Mesendoderm (in vitro differentiated cells): Measurements from ENCODE around the gene PCBD2.

Experiments used
- DNase-seq: peaks from one replicate; pipeline ENCODE4 v3.0.0; 2013
- H2AK5ac ChIP-seq: 2 replicates; pipeline ENCODE4 v1.6.1; 2013; ENCODE audit warnings: low read length, inconsistent platforms
- H2BK120ac ChIP-seq: 2 replicates; pipeline ENCODE4 v1.6.1; 2013; ENCODE audit warnings: low read depth, mild to moderate bottlenecking, low read length, moderate library complexity, mixed read lengths
- H2BK15ac ChIP-seq: replicated peaks from 2 replicates; pipeline ENCODE4 v1.6.1; 2013; ENCODE audit warnings: low read depth, mild to moderate bottlenecking, moderate library complexity
- H2BK5ac ChIP-seq: 2 replicates; pipeline ENCODE4 v1.6.1; 2013; ENCODE audit warnings: low read length, inconsistent platforms
- H3K18ac ChIP-seq: 2 replicates; pipeline ENCODE4 v1.6.1; 2013; ENCODE audit warnings: mild to moderate bottlenecking, low read length, mixed read lengths
- H3K23ac ChIP-seq: one replicate; pipeline ENCODE4 v1.6.1; 2013; ENCODE audit warnings: low read length
- H3K27ac ChIP-seq: 2 replicates; pipeline ENCODE4 v1.5.1; 2013; ENCODE audit warnings: low read depth, mild to moderate bottlenecking, inconsistent platforms, low read length, moderate library complexity
- H3K27me3 ChIP-seq: 2 replicates; pipeline ENCODE4 v1.6.1; 2013; ENCODE audit warnings: low read length, control low read depth, mild to moderate bottlenecking, inconsistent platforms; ENCODE audit not compliant: insufficient read depth, poor library complexity
- H3K36me3 ChIP-seq: 2 replicates; pipeline ENCODE4 v1.6.1; 2013; ENCODE audit warnings: low read length, inconsistent platforms; ENCODE audit not compliant: control insufficient read depth, insufficient read depth
- H3K4ac ChIP-seq: one replicate; pipeline ENCODE4 v1.6.1; 2013; ENCODE audit warnings: low read depth, mild to moderate bottlenecking, low read length, moderate library complexity
- H3K4me1 ChIP-seq: 2 replicates; pipeline ENCODE4 v1.6.1; 2013; ENCODE audit warnings: low read depth, low read length, inconsistent platforms; ENCODE audit not compliant: control insufficient read depth
- H3K4me2 ChIP-seq: 2 replicates; pipeline ENCODE4 v1.6.1; 2013; ENCODE audit warnings: low read length
- H3K4me3 ChIP-seq: 2 replicates; pipeline ENCODE4 v1.5.1; 2013; ENCODE audit warnings: mild to moderate bottlenecking, low read length
- H3K56ac ChIP-seq: one replicate; pipeline ENCODE4 v1.6.1; 2013; ENCODE audit warnings: low read length
- H3K79me1 ChIP-seq: 2 replicates; pipeline ENCODE4 v1.6.1; 2013; ENCODE audit warnings: low read length, inconsistent platforms
- H3K79me2 ChIP-seq: 2 replicates; pipeline ENCODE4 v1.6.1; 2013; ENCODE audit warnings: mild to moderate bottlenecking, low read length; ENCODE audit not compliant: control insufficient read depth, insufficient read depth
- H3K9ac ChIP-seq: 2 replicates; pipeline ENCODE4 v1.6.1; 2013; ENCODE audit warnings: low read length, inconsistent platforms
- H4K5ac ChIP-seq: one replicate; pipeline ENCODE4 v1.6.1; 2013; ENCODE audit warnings: low read length
- H4K8ac ChIP-seq: one replicate; pipeline ENCODE4 v1.6.1; 2013; ENCODE audit warnings: low read depth, mild to moderate bottlenecking, control low read depth, low read length, moderate library complexity
- WGBS: extraction: QIAGEN DNeasy Blood & Tissue Kit; methylation state at CpG from one replicate; pipeline ENCODE4 v1.1.7; 2013; ENCODE audit warnings: low lambda C conversion rate, missing lambda C conversion rate; ENCODE audit not compliant: insufficient coverage; ENCODE audit errors: extremely low coverage; 5-methylcytosine and 5-hydroxymethylcytosine counted together

The PCBD2 gene

DNA sequence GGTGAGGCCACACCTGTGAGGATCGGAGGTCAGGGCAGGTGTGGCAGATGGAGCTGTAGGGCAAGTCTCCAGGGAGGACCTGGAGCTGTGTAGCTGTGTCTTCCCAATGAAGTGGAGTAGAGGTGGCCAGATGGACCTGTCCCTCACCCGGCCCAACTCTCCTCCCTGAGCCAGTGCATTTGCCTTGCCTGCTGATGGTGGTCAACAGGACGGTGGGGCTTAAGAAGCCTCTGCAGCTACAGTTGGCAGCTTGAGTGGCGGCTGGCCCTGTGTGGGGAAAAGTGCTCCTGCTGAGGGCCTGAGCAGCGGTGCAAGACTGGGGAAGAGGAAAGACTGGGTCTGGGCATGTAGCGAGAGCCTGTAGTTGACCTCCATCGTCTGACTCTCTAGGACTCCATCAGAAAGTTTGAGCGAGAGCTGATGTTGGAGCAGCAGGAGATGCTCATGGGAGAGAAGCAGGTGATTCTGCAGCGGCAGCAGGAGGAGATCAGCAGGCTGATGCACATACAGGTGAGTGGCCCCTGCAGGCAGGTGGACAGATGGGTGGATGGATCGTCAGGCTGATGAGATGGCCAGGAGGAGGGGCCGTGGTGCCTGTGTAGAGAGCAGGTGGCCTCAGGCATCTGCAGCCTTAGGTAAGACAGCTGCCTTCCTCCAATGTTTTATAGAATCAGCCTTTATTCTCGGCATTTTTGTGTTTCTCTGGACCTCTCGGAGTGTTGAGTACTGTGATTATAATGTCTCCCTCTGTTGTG, 104.2 kb downstream of the PCBD2 start:
- Histone ChIP-seq H3K9ac (no peak overlapping the region), H2BK15ac (no peak overlapping the region), H3K18ac (no peak overlapping the region), H3K4ac (no peak overlapping the region), H3K23ac (peak overlapping the region; percentile 50), H3K36me3 (no peaks in the 10 kb centered on the region), H3K4me1 (no peaks in the 10 kb centered on the region), H3K27ac (no peak overlapping the region), H4K5ac (no peak overlapping the region), H3K4me3 (no peak overlapping the region), H3K27me3 (no peaks in the 10 kb centered on the region), H3K4me2 (no peak overlapping the region), H2BK5ac (no peak overlapping the region), H3K56ac (no peak overlapping the region), H3K79me1 (no peaks in the 10 kb centered on the region), H3K79me2 (no peaks in the 10 kb centered on the region), H4K8ac (no peak overlapping the region), H2BK120ac (no peak overlapping the region), H2AK5ac (no peak overlapping the region)
- no CpG with 5 or more reads among the region's 13 CpGs for WGBS
- DNase-seq, result no peak

DNA sequence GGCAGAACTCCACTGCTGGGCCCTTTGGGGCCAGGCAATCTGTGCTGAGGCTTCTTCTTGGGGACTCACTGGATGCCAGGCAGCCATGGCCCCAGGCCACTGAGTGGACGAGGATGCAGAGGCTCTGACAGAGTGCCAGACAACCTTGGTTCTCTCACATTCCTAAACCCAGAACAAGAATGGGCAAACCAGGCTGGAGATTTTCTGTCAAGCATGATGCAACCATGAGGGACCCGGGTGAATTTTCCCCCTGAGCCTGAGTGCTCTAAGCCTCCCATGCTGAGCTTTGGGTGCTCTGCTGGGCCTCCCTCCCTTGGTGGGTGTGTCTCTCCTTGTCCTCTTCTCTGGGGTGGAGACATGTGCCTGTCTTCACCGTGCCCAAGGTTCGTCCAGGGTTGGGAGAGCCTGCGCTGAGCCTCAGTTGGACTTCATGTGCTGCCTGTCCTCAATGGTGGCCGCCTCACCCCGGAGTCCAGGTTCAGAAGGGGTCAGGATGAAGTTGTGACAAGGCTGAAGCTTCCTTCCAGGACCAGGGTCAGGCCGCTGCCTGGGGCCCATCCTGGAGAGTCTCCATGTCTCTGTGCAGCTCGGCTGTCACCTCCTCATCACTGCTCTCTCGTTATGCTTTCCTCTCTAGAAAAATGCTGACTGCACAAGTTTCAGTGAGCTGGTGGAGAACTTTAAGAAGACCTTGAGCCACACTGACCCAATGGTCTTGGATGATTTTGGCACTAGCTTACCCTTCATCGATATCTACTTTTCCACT, 105.0 kb downstream of the PCBD2 start:
- Histone ChIP-seq H3K4me2 (no peak overlapping the region), H4K5ac (no peak overlapping the region), H3K4me3 (no peak overlapping the region), H3K23ac (peak overlapping the region; percentile 50), H3K79me1 (no peaks in the 10 kb centered on the region), H3K9ac (no peak overlapping the region), H3K36me3 (no peaks in the 10 kb centered on the region), H3K4ac (no peak overlapping the region), H3K56ac (no peak overlapping the region), H2BK5ac (no peak overlapping the region), H2AK5ac (no peak overlapping the region), H3K27me3 (no peaks in the 10 kb centered on the region), H3K4me1 (no peaks in the 10 kb centered on the region), H3K27ac (no peak overlapping the region), H2BK15ac (no peak overlapping the region), H4K8ac (no peak overlapping the region), H2BK120ac (no peak overlapping the region), H3K18ac (no peak overlapping the region), H3K79me2 (no peaks in the 10 kb centered on the region)
- DNase-seq, result no peak
- no CpG with 5 or more reads among the region's 11 CpGs for WGBS

DNA sequence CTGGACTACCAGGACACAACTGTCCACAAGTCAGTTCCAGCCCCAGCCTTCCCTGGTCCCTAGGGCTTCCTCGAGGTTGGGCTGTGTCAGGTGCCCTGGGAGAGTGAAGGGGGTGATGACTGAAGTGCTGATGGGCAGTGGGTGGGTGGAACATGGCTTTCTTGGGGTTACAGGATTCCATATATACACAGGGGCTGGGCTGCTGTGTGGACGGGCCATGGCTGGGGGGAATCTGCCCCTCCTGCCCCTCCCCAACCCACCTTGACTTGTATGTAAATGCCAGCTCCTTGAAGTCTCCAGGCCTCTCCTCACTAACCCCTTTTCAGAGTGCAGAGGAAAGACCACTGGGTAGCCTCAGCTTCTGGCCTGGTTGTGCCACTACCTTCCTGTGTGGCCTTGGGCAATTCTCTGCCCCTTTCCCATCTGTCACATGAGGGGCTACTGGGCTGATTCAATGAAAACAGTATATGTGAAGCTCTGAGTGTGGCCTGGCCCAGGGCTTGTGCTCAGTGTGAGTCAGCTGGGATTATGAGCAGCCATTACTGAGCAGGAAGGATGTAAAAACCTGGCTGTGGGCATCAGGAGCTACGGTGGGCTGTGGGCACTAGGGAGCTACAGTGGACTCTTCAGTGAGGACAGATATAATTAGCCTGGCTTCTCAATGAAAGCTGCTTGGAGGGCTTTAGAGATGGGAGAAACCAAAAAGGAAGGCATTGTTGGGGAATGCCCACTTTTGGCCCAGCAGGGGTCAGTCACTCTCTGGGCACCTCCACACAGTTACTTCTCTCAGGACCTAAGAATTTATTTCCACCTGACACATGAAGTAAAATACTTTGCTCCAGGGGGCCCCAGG, 105.8 kb downstream of the PCBD2 start:
- no peak overlapping the region for H3K4me3 ChIP-seq
- H4K5ac ChIP-seq, result no peak overlapping the region
- H3K27me3 ChIP-seq, result no peaks in the 10 kb centered on the region
- no peaks in the 10 kb centered on the region for H3K79me2 ChIP-seq
- no peak overlapping the region for H3K56ac ChIP-seq
- no peak overlapping the region for H4K8ac ChIP-seq
- no peak for DNase-seq
- WGBS, result no CpG with 5 or more reads among the region's 3 CpGs
- H2BK15ac ChIP-seq, result no peak overlapping the region
- H3K23ac ChIP-seq, result no peak overlapping the region
- no peaks in the 10 kb centered on the region for H3K4me1 ChIP-seq
- H3K79me1 ChIP-seq, result no peaks in the 10 kb centered on the region
- H2AK5ac ChIP-seq, result no peak overlapping the region
- no peak overlapping the region for H2BK5ac ChIP-seq
- no peak overlapping the region for H2BK120ac ChIP-seq
- no peak overlapping the region for H3K18ac ChIP-seq
- H3K4me2 ChIP-seq, result no peak overlapping the region
- H3K9ac ChIP-seq, result no peak overlapping the region
- H3K4ac ChIP-seq, result no peak overlapping the region
- H3K27ac ChIP-seq, result no peak overlapping the region
- H3K36me3 ChIP-seq, result no peaks in the 10 kb centered on the region

DNA sequence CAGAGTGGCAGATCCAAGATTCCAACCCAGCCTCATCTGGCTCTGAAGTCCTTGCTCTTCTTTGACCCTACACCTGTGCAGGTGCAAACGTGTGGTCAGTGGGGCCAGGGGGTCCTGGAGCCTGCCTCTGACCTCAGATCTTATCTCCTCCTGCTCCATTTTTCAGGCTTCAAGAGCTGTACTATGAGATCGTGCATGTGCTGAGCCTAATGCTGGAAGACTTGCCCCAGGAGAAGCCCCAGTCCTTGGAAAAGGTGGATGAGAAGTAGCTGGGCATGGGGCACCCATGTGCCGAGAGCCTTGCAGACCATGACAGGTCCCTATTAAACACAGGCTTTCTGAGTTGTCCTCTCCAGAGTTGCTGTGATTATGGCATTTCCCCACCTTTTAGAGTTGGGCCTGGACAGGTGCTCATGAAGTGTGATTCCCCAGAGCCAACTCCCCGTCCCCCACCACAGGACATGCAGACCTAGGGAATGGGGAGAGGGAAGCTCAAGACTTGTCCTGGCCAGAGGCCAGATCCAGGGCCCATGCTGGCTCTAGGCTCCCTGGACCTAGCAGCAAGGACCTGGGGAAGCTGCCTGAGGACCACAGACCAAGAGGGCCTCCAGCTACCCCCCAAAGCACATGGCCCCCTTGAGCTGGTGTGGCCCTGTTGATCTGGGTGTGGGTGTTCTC, 106.6 kb downstream of the PCBD2 start:
- no peak overlapping the region for H3K23ac ChIP-seq
- WGBS, result no CpG with 5 or more reads among the region's 4 CpGs

DNA sequence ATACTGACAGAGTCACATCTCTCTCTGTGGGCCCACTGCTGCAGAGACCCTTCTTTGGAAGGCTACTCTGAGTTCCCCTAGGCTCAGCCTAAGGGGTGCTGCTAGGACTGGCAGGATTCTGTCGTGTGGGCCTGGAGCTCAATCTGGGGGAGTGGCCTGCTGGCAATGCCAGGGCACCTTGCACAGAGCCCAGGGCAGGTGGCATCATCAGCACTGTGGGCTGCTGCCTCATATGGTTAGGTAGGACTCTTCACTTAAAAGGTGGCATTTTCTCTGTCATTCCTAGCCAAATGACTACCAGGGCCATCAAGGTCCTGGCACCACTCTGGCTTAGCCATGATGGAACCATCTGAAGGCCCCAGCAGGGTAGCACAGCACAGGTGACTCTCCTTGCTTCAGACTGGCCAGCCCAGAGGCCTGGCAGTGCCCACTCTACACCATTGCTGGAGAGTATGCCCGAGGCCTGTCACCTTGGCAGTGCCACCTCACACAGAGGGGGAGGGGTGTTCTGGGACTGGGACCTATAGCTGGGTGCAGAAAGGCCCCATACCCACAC, 107.2 kb downstream of the PCBD2 start:
- Histone ChIP-seq H4K5ac (no peak overlapping the region), H3K9ac (no peak overlapping the region), H2BK120ac (no peak overlapping the region), H3K79me2 (no peaks in the 10 kb centered on the region), H3K18ac (no peak overlapping the region), H3K4ac (no peak overlapping the region), H4K8ac (no peak overlapping the region), H3K56ac (no peak overlapping the region), H3K23ac (no peak overlapping the region), H3K79me1 (no peaks in the 10 kb centered on the region), H2BK15ac (no peak overlapping the region), H3K36me3 (no peaks in the 10 kb centered on the region), H3K27ac (no peak overlapping the region), H3K4me1 (no peaks in the 10 kb centered on the region), H2AK5ac (no peak overlapping the region), H2BK5ac (no peak overlapping the region), H3K27me3 (no peaks in the 10 kb centered on the region), H3K4me2 (no peak overlapping the region), H3K4me3 (no peak overlapping the region)
- no CpG with 5 or more reads among the region's 2 CpGs for WGBS
- no peak for DNase-seq

More for the DNA sequence above, 106.6 kb downstream of the PCBD2 start:
- H2AK5ac ChIP-seq, result no peak overlapping the region
- no peak overlapping the region for H3K4me2 ChIP-seq
- H4K5ac ChIP-seq, result no peak overlapping the region
- no peak overlapping the region for H3K56ac ChIP-seq
- DNase-seq, result no peak
- no peak overlapping the region for H3K18ac ChIP-seq
- H3K79me1 ChIP-seq, result no peaks in the 10 kb centered on the region
- H4K8ac ChIP-seq, result no peak overlapping the region
- H3K4me3 ChIP-seq, result no peak overlapping the region
- H3K9ac ChIP-seq, result no peak overlapping the region
- H2BK120ac ChIP-seq, result no peak overlapping the region
- no peaks in the 10 kb centered on the region for H3K27me3 ChIP-seq
- H2BK15ac ChIP-seq, result no peak overlapping the region
- H3K27ac ChIP-seq, result no peak overlapping the region
- no peaks in the 10 kb centered on the region for H3K36me3 ChIP-seq
- H2BK5ac ChIP-seq, result no peak overlapping the region
- no peaks in the 10 kb centered on the region for H3K79me2 ChIP-seq
- H3K4me1 ChIP-seq, result no peaks in the 10 kb centered on the region
- H3K4ac ChIP-seq, result no peak overlapping the region
